ENCODE data around the gene PCDH9. TPM values are rescaled to one million over a fixed set of nuclear protein-coding genes. Genes with fewer than 3 reads are reported as not detected.

PCDH9 gene
- total and polyA plus RNA-seq, 2 experiments from 2014 or later: 0.31 to 0.52 TPM

GRCh38 chr13:66995203-66995611 lies 234.9 kb downstream of the PCDH9 start:
- H3K9me3 Mint-ChIP-seq: no peaks in the 10 kb centered on the region
- H3K36me3 ChIP-seq (ENCODE audit: insufficient read depth): no peaks in the 10 kb centered on the region
- no peak overlapping the region for H3K4me3 ChIP-seq
- no peak overlapping the region for H2AFZ ChIP-seq
- no peaks in the 10 kb centered on the region for H4K20me1 ChIP-seq (replicated peaks; ENCODE audit: insufficient read depth)
- no peak for ATAC-seq
- H3K4me1 Mint-ChIP-seq: peaks cover 22% of the 10 kb centered on the region
- TF ChIP-seq JUNB (IDR thresholded peaks at IDR 0.05; ENCODE audit: unreplicated experiment) (no peak), POLR2AphosphoS5 (IDR thresholded peaks at IDR 0.05; ENCODE audit: low read depth) (no peak)
- peaks cover 3% of the 10 kb centered on the region for H3K27me3 Mint-ChIP-seq (ENCODE audit: insufficient read depth, low read depth, poor library complexity)
- no peak overlapping the region for H3K4me2 ChIP-seq
- no peak overlapping the region for H3K27ac Mint-ChIP-seq
- no peaks in the 10 kb centered on the region for H3F3A ChIP-seq (replicated peaks; ENCODE audit: low read depth)
- H3K27me3 ChIP-seq (ENCODE audit: insufficient read depth): no peaks in the 10 kb centered on the region
- peaks cover 15% of the 10 kb centered on the region; the same call in 1 of the 2 replicates for H3K4me1 ChIP-seq (ENCODE audit: insufficient read depth)
- no peaks in the 10 kb centered on the region for H3K36me3 Mint-ChIP-seq (ENCODE audit: low read depth)
- DNase-seq (ENCODE audit: low spot score): no peak
- no peaks in the 10 kb centered on the region for H3K9me2 ChIP-seq (ENCODE audit: insufficient read depth)
- no peak overlapping the region for H3K27ac ChIP-seq (ENCODE audit: low read depth)
- no peaks in the 10 kb centered on the region for H3K79me2 ChIP-seq (replicated peaks; ENCODE audit: insufficient read depth)
- H3K4me3 Mint-ChIP-seq: no peak overlapping the region

GRCh38 chr13:66994517-66995202 lies 235.5 kb downstream of the PCDH9 start:
- Mint-ChIP-seq H3K36me3 (ENCODE audit: low read depth) (no peaks in the 10 kb centered on the region), H3K4me3 (no peak overlapping the region), H3K9me3 (no peaks in the 10 kb centered on the region), H3K27me3 (ENCODE audit: insufficient read depth, low read depth, poor library complexity) (peaks cover 3% of the 10 kb centered on the region), H3K4me1 (peaks cover 22% of the 10 kb centered on the region), H3K27ac (no peak overlapping the region)
- H3K27me3 ChIP-seq (ENCODE audit: insufficient read depth): no peaks in the 10 kb centered on the region
- no peaks in the 10 kb centered on the region for H3K36me3 ChIP-seq (ENCODE audit: insufficient read depth)
- H2AFZ ChIP-seq: 0 out of 2 replicates have a peak overlapping the region, but pooled peaks have one; percentile 39
- no peaks in the 10 kb centered on the region for H3K9me2 ChIP-seq (ENCODE audit: insufficient read depth)
- no peaks in the 10 kb centered on the region for H3K79me2 ChIP-seq (replicated peaks; ENCODE audit: insufficient read depth)
- H3F3A ChIP-seq (replicated peaks; ENCODE audit: low read depth): no peaks in the 10 kb centered on the region
- H3K27ac ChIP-seq (ENCODE audit: low read depth): no peak overlapping the region
- no peaks in the 10 kb centered on the region for H4K20me1 ChIP-seq (replicated peaks; ENCODE audit: insufficient read depth)
- peaks cover 15% of the 10 kb centered on the region; the same call in 1 of the 2 replicates for H3K4me1 ChIP-seq (ENCODE audit: insufficient read depth)
- ATAC-seq: peak; percentile 22; the same call in 2 of the 3 replicates
- peak overlapping the region; percentile 48; the same call in 1 of the 2 replicates for H3K4me2 ChIP-seq
- H3K4me3 ChIP-seq: no peak overlapping the region
- DNase-seq (ENCODE audit: low spot score): no peak
- TF ChIP-seq ZNF331 (CRISPR knock-in tag; IDR thresholded peaks at IDR 0.05; ENCODE audit: low read depth) (no peak), CTCF (conservative IDR thresholded peaks at IDR 0.05; ENCODE audit: low read depth in 2 of 2) (no peak), EZH2 (IDR thresholded peaks at IDR 0.05; ENCODE audit: low read depth, unreplicated experiment) (no peak), POLR2AphosphoS5 (IDR thresholded peaks at IDR 0.05; ENCODE audit: low read depth) (no peak), JUNB (IDR thresholded peaks at IDR 0.05; ENCODE audit: unreplicated experiment) (no peak), REST (IDR thresholded peaks at IDR 0.05; ENCODE audit: unreplicated experiment) (no peak), NANOG (IDR thresholded peaks at IDR 0.05; ENCODE audit: borderline replicate concordance) (no peak), ETS1 (IDR thresholded peaks at IDR 0.05) (no peak)

Measured in GM23338 (cell line).